Measurements from ENCODE around the gene RELN. TPM values are rescaled to one million over a fixed set of nuclear protein-coding genes. Genes with fewer than 3 reads are reported as not detected.

The RELN gene
- total and polyA plus RNA-seq, 2 donors from 2014 or later = 0.95 to 5.4 TPM

DNA sequence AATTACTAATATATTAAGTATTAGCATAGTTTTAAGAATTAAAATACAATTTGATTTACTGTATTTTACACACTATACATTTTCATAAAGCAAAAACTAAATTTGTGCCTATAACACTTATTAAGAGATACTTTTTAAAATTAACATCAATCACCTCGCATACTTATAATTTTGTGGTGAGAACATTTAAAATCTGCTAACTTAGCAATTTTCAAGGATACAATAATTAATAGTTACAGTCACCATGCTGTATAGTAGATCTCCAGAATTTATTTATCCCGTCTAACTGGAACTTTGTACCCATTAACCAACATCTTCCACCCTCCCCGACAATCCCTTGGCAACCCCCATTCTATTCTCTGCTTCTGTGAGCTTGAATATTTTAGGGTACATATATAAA, 47.5 kb downstream of the RELN start:
- H3K27ac ChIP-seq (ENCODE audit: low read depth in 2 of 2, low read length in 2 of 2) = no peak overlapping the region
- H3K27me3 ChIP-seq (ENCODE audit: control insufficient read depth, insufficient read depth, low read length) = no peaks in the 10 kb centered on the region
- H3K4me3 ChIP-seq (ENCODE audit: low read length in 3 of 3) = no peak overlapping the region
- TF ChIP-seq, protein P1, sequence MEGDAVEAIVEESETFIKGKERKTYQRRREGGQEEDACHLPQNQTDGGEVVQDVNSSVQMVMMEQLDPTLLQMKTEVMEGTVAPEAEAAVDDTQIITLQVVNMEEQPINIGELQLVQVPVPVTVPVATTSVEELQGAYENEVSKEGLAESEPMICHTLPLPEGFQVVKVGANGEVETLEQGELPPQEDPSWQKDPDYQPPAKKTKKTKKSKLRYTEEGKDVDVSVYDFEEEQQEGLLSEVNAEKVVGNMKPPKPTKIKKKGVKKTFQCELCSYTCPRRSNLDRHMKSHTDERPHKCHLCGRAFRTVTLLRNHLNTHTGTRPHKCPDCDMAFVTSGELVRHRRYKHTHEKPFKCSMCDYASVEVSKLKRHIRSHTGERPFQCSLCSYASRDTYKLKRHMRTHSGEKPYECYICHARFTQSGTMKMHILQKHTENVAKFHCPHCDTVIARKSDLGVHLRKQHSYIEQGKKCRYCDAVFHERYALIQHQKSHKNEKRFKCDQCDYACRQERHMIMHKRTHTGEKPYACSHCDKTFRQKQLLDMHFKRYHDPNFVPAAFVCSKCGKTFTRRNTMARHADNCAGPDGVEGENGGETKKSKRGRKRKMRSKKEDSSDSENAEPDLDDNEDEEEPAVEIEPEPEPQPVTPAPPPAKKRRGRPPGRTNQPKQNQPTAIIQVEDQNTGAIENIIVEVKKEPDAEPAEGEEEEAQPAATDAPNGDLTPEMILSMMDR (IDR thresholded peaks at IDR 0.05; ENCODE audit: borderline replicate concordance, extremely low read depth, insufficient read depth) = no peak
- no peaks in the 10 kb centered on the region for H3K36me3 ChIP-seq (ENCODE audit: control insufficient read depth in 2 of 3, insufficient read depth in 3 of 3, low read length in 3 of 3)
- H3K4me1 ChIP-seq (ENCODE audit: control insufficient read depth in 2 of 3, insufficient read depth in 2 of 3, low read depth in 1 of 3, low read length in 3 of 3) = no peaks in the 10 kb centered on the region
- intact Hi-C loops (cut with DNase I) = no loop called here
- H3K9ac ChIP-seq (ENCODE audit: low read length in 3 of 3) = no peak overlapping the region
- FAIRE-seq (peak; percentile 61), DNase-seq (no peak)
- H3K9me3 ChIP-seq (ENCODE audit: control insufficient read depth in 2 of 3, insufficient read depth in 1 of 3, low read length in 3 of 3) = no peaks in the 10 kb centered on the region

DNA sequence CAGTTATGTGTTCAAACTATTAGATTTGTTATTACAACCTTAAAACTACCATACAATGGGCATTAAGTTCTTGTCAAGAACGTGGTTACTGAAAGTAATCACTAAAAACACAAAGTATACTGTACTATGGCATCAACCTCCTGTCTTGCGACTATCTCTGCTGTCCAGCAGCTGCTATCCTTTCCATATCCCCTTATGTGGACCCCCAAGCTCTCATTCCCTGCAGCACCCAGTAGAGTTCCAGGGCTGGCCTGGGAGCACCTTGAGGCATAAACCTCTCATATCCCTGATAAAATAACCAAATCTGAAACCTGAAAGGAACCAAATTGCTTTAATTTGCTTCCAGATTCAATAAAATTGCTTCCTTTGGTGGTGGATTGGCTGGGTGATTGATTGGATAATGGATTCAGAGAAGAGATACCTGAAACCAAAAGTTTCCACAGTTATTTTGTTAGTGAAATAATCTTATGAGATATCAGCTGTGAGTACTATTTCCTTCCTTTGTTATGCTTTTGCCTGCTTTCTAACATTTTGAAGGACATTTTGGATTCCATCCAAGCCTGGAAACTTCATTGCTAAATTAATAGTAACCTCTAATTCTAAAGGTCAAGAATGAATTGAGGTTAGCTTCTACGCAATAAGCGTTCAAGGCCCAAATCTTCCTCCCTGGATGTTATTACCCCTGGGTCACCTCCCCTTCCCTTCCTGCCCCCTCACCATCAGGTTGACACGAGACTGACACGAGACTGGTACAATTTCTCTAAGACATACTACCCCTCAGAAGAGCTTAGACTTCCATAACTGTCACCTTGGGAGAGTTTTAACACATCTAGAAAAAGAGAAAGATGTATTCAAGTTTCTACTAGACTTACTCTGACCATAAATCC, 48.8 kb downstream of the RELN start:
- TF ChIP-seq, protein P1 (IDR thresholded peaks at IDR 0.05; ENCODE audit: borderline replicate concordance, extremely low read depth, insufficient read depth) = no peak
- H3K27me3 ChIP-seq (ENCODE audit: control insufficient read depth, insufficient read depth, low read length) = no peaks in the 10 kb centered on the region
- H3K9me3 ChIP-seq (ENCODE audit: control insufficient read depth in 2 of 3, insufficient read depth in 1 of 3, low read length in 3 of 3) = no peaks in the 10 kb centered on the region
- H3K4me1 ChIP-seq (ENCODE audit: control insufficient read depth in 2 of 3, insufficient read depth in 2 of 3, low read depth in 1 of 3, low read length in 3 of 3) = no peaks in the 10 kb centered on the region
- H3K4me3 ChIP-seq (ENCODE audit: low read length in 3 of 3) = no peak overlapping the region
- intact Hi-C loops (cut with DNase I) = no loop called here
- DNase-seq = no peak
- no peak overlapping the region for H3K9ac ChIP-seq (ENCODE audit: low read length in 3 of 3)
- no peak overlapping the region for H3K27ac ChIP-seq (ENCODE audit: low read depth in 2 of 2, low read length in 2 of 2)
- FAIRE-seq = no peak
- H3K36me3 ChIP-seq (ENCODE audit: control insufficient read depth in 2 of 3, insufficient read depth in 3 of 3, low read length in 3 of 3) = no peaks in the 10 kb centered on the region

GRCh38 chr7:103937680-103938079, 51.8 kb downstream of the RELN start:
- TF ChIP-seq, protein P1 (IDR thresholded peaks at IDR 0.05; ENCODE audit: borderline replicate concordance, extremely low read depth, insufficient read depth) = no peak
- DNase-seq (no peak), FAIRE-seq (no peak)
- H3K36me3 ChIP-seq (ENCODE audit: control insufficient read depth in 2 of 3, insufficient read depth in 3 of 3, low read length in 3 of 3) = no peaks in the 10 kb centered on the region
- H3K4me3 ChIP-seq (ENCODE audit: low read length in 3 of 3) = no peak overlapping the region
- no peaks in the 10 kb centered on the region for H3K9me3 ChIP-seq (ENCODE audit: control insufficient read depth in 2 of 3, insufficient read depth in 1 of 3, low read length in 3 of 3)
- intact Hi-C loops (cut with DNase I) = no loop called here
- no peaks in the 10 kb centered on the region for H3K4me1 ChIP-seq (ENCODE audit: control insufficient read depth in 2 of 3, insufficient read depth in 2 of 3, low read depth in 1 of 3, low read length in 3 of 3)
- H3K9ac ChIP-seq (ENCODE audit: low read length in 3 of 3) = no peak overlapping the region
- H3K27me3 ChIP-seq (ENCODE audit: control insufficient read depth, insufficient read depth, low read length) = no peaks in the 10 kb centered on the region
- H3K27ac ChIP-seq (ENCODE audit: low read depth in 2 of 2, low read length in 2 of 2) = no peak overlapping the region
